Left forelimb (tissue), 1 donor: ENCODE data around the gene MYOG.

Experiments
- DNase-seq: peaks from one replicate; pipeline ENCODE4 v3.0.0-alpha.2; 2018; ENCODE audit warnings: low spot score

MYOG gene

DNA sequence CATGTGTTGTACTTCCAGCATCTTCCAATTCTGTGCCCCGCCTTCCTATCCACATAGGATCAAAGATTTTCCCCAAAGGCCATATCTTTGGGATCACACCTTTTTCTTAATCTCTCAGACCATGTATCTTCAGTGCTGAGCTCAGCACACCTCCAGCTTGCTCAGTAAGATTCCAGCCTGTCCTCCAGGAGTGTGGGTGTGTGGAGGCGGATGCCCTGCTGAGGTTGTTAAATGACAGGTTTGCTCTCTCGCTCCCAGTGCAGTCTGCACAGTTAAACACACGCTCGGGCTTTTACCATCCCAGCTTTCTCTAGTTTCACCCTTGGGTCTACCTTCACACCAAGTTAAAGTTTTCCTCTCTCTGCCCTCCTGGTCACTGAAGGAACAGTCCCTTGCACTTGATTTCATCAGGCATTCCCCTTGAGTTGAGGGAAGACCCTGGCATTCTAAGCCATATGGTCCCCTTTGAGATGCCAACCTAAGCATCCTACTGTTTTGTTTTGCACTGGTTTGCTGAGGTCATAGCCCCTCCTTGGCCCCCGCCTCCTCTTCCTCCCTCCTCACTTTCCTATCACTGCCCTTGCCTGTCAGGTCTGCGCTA is 13.7 kb downstream of the MYOG start:
- DNase-seq: no peak

DNA sequence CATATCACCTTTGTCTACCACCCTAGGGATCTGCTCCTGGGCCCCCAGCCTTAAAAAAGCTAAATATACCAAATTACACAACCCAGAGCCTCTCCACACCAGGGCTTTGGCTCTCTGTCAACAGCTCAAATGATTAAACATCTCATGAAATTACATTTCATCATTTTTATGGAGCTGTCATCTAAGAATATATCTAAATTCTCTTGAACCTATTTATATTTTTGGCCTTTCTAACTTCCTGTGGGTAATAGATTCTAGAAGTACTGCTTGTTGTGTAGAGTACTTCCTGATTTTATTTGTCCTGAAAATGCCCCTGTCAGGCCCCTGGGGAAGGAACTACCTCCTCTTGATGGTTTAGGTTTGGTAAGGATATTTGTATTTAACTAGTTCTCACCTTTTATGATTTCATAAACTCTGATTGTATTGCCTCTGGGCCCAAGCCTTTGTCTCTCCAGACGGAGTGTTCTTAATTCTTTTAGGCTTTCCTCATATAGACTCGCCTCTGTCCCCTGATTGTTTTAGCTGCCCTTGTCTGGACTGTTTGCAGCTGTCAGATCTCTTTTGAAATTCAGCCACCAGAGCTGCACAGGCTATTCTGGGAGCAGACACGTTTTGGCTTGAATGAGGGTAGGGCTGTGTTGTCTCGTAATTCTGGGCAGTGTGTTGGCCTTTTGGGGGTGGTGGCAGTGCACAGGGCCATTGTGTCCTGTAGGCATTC is 16.6 kb downstream of the MYOG start:
- DNase-seq: no peak

DNA sequence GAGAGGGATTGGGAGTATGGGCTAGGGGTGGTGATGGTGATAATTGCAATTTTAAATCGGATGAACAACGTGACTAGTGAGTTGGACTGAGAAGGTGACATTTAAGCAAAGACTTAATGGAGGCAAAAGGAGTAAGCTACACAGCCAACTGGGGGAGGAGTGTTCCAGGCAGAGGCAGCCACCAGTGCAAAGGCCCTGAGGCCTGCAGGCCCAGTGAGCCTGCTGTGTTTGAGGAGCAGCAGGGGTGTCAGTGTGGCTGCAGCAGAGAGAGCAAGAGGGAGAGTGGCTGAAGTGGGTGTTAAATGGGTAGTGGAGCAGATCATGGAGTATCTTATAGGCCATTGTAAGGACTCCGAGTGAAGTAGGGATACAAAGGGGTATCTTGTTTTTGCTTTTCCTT is 18.8 kb downstream of the MYOG start:
- no peak for DNase-seq

DNA sequence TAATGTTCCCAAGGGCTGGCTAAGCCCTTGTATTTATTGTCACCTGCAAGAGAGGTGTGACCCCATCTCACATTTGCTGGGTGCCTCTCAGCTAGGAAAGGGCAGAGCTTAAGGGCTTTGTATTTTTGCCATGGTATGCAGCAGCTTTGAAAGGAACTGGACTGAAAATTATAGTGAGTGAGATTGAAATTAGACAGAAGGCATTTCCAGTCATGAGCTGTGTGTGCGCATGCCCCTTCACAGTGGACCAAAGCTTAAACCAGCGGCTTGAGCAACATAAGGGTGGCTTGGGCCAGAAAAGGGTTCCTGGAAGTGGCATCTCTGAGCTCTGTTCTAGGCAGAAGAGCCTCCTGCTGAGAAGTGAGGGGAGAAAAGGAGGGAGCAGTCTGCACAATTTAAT is 19.8 kb downstream of the MYOG start:
- DNase-seq: no peak

DNA sequence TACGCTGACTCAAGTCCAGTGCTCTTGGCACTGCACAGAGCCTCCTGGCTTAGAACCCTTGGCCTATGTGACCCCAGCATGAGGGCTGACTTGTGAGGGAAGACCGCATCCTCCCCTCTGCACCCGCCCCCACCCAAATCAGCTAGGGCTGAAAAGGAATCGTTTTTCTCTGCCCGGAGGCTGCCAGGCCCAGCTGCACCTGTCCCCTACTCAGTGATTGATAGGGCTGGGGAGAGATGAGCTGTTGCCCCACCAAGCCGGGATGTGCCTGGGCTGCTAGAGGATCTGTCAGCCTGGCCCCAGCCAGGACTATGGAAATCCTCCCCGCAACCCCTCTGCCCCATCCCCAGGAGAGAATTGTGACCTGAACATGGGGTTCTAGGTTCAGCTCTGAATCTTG is 20.6 kb downstream of the MYOG start:
- no peak for DNase-seq

DNA sequence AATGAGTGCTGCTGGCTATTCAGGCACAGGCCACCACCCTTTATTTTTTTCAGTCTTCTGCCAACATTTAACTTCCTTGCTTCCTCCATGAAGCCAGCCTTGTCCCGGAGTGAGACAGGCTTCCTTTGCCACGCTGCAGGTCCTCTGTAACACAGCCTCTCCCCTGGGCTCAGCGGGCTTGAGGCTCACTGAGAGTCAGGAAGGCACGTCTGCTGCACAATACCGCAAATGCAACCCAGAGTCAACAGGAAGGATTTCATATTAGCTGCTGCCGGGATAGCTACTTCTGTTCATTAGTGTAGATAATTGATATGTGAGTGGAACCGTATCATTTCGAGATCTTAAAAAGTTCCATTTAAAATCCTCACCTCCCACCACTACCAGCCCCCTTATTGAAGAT is 22.5 kb downstream of the MYOG start:
- no peak for DNase-seq

DNA sequence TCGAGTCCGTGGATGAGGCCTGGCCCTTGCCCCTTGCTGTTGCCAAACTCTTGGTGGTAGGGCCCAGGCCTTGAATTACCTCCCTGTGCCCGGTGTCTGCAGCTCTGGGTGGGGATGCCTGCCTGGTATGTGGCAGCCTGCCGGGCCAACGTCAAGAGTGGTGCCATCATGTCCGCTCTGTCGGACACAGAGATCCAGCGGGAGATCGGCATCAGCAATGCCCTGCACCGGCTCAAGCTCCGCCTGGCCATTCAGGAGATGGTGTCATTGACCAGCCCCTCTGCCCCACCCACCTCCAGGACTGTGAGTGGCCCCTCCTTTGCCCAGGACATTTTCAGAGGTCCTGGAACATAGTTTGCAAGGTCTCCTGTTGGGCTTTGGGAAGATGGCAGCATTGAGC is 25.7 kb downstream of the MYOG start:
- no peak for DNase-seq

DNA sequence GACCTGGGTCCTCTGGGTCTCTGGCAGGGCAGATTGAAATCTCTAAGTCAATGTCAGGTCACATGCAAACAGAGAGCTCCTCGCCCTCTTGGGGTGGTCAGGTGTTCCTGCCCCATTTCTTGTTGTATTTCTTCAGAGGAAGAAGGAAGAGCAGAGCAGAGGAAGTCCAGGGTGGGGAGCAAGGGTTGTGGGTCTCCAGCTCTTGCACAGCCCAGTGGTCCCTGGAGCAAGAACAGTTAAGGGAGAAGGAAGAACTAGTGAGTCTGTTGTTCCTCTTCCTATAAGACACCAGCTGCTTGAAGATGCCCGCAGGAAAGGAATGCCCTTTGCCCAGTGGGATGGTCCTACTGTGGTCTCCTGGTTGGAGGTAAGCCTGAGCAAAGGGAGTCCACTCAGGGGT is 26.3 kb downstream of the MYOG start:
- no peak for DNase-seq

DNA sequence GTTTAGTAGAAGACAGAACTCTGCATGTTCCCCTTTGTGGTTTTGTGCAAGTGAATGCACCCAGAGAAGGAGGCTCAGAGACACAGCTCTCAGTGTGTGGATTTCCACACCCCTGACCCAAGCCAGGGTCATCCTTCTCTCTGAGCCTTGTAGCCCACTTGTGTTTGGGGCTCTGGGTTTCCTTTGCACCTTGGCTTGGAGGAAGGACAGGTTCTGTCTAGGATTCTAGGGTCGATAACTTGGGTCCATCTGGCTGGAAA is 27.2 kb downstream of the MYOG start:
- no peak for DNase-seq

DNA sequence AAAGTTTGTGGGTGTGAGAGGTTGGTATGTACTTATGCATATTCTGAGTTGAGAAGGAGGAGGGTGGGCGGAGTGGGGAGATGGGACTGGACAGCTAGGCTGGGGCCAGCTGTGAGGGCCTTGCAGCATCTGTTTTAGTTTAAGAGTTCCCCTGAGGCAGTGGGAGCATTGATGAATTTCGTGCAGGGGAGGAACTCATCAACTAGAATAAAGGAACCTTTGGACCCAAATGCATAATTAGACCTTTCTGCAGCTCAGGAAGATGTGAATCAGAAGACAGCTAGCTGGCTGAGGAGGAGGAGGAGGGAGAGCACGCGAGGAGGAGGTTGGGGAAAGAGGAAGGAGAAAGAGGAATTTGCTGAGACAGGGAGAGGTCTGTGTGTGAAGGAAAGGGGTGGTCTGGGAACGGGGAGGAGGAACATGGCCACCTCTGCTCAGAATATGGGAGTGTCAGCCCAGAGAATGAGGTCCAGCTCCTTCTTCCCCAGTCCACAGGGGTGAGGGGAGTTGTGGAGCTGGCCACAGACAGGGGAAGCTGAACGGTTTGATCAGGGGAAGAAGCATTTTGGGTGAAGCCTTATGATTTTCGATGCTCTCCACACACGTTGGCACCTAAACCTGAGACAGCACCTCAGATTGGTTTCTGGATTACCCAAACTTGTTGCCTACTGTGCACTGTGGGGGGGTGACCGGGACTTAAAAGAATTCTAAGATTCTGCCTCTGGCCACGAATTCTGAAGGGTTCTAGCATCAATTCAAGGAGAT is 27.7 kb downstream of the MYOG start:
- no peak for DNase-seq

DNA sequence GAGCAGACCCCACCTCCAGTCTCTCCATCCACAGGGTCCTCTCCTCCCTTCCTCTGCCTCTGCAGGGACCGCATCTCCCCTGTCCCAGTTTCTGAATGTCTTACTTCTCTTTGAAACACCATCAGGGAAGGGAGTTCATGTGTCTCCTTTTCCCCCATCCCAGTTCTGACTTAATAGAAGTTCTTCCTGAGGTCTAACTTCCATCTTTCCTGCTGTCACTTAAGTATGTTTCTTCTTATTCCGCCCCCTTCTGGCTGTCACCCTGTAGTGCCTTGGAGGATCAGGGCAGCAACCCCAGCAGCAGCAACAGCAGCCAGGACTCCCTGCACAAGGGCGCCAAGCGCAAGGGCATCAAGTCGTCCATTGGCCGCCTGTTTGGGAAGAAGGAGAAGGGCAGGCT is 29.3 kb downstream of the MYOG start:
- no peak for DNase-seq

DNA sequence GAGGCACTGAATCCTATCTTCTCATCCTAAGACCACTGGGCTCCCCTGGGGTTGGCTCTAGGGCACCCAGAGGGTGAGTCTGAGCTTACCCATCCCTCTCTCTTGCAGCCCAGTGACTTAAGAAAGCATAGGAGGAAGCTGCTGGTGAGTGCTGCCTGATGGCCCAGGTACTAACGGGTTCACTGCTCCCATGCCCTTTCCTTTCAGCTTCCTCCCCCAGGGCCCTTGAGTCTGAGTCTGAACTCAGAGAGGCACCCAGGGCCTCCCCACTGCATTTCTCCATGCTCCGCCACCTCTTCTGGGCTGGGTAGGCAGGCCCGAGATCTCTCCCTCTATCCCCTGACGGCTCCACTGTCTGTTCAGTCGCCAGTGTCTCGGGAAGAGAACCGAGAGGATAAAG is 29.8 kb downstream of the MYOG start:
- no peak for DNase-seq

DNA sequence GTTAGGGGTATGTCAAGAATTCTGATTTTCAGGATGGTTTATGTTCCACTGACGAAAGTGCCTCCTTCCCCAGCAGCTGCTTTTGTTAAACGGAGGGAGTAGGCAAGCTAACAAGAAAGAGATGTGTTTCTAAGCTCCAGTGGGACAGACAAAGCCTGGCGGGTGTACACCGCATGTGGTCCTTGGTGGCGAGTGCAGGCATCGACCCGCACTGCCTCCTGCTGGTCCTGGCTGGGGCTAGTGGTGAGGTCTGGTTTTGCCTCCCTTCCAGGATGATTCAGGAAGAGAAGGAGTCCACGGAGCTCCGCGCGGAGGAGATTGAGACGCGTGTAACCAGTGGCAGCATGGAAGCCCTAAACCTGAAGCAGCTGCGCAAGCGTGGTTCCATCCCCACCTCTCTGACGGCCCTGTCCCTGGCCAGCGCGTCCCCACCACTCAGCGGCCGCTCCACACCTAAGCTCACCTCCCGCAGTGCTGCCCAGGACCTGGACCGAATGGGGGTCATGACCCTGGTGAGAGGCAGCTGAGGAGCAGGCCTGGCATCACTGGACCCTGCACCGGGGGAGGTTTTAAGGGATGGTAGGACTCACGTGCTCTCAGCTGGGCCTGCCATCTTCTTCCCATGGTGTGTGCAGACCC is 30.5 kb downstream of the MYOG start:
- DNase-seq: no peak

DNA sequence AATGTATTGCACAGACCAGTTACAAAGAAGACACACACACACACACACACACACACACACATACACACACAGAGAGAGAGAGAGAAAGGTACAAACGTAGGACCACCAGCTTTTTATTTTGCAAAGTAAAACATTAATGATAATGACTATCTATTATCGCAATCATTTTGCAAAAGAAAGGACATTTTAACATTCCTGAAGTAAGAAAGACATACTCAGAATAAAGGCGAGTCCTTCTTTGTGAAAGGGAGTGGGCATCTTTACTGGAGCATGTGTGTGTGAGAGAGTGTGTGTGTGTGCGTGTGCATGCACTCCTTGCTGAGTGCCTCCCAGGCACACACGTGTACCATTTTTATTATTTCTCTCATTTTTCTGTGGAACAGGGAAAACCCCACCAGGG is 31.2 kb downstream of the MYOG start:
- no peak for DNase-seq

DNA sequence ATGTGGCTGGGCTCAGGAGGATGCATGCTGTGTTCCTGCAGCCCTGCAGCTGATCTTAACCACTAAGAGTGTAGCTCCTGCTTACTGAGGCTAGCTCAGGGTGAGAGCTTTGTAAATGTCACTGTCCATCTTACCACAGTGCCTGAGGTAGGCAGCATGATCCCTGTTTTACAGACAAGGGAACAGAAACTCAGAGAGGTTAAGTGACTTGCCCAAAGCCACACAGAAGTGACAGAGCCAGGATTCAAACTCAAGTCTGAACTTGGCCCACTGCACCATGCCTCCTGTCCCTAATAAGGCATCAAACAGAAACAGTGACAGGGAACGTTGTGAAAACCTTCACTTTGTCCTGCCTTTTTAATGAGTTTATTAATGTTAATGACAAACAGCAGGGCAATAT is 31.6 kb downstream of the MYOG start:
- DNase-seq: no peak

DNA sequence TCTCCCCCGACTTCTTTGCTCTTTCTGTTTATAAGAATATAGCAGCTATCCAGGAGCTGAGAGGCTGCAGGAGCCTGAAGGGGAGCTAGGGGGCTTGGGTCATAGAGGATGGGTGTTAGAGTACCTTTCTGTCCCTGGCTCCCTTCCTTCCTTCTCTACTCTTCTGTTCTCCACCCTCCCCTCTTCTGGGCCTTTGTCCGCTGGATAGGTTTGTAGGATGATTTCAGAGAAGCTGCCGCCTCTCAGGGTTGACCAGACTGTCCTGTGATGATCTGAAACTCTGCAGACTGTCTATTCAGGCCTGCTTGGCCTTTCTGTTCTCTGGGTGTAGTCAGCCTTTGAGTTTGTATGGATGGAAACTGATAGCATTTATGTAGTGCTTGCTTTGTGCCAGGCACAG is 33.2 kb downstream of the MYOG start:
- DNase-seq: no peak

DNA sequence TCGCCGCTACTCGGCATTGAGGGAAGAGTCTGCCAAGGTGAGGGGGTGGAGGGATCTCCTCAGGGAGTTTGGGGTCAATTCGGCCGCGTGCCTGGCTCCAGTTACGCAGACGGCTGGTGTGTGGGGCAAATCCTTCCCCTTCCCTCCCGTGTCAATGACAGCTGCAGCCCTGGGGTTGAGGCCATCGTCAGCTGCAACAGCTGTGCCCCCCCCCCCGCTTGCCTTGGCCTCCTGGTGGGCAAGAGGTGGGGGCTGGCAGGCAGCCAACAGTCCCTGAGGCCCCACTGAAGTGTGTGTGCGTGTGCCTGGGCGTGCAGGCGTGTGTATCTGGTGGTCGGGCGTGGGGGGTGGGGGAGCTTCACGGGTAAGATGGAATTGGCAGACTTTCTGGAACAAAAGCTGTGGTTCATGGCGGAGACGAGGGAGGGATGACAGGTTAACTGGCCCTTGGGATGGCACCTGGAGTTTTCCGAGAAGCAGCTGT is 33.9 kb downstream of the MYOG start:
- DNase-seq: peak; percentile 80

DNA sequence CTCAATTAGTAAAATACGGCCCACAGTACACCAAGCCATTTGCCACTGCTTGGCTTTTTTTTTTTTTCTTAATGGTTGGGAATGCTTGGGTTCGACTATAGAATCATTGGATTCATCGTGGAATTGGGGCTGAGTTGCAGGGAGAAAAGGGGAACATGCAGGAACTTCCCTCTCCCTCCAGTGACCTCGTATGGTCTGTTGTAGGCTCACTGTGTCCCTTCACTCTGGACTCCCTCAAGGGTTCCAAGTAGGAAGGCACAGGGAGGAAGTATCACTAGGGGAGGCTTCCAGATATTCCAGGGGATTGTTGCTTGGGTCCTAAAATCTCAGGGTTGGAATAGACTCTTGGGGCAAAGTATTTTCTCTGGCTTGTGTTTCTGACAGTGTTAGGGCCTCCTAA is 35.0 kb downstream of the MYOG start:
- DNase-seq: no peak

DNA sequence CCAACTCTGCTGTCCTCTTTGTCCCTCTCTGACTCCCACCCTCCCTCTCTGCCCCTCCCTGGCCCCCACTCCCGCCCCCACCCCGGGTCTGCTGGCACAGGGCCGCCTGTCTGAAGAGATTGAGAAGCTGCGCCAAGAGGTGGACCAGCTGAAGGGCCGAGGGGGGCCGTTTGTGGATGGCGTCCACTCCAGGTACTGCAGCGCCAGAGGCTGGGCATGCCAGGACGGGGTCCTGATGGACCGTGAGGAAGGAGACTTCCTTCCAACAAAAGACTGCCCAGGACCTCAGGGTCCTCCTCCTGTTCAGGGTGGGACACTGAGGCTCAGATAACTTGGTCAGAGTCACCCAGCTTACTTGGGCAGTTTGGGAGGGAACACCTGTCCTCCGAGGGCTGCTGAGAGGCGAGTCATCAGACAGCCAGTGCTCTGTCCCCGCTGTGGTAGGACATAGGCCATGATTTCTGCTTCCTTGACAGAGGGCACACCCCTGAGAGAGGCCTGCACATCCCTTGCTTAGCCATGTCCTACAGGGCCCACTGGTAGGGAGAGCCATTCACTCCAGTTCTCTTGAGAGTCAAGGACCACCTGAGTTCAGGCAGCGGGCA is 36.1 kb downstream of the MYOG start:
- no peak for DNase-seq

DNA sequence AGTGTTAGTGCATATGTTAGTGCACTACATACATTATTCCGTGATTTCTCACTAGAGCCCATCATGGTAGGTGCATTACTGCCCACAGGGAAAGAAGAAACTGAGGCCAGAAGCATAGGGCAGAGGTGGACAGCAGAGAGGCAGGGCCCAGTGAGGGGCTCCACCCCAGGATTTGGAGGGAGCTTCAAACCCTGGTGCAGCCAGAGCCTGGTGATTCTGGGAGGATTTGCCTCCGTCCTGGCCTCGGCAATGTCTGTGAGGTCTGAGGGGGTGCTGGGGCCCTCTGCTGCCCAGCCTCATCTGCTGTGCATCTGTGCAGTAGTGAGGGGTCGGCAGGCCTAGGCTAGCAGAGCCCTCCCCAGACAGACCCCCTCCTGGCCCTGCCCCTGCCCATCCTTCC is 36.7 kb downstream of the MYOG start:
- DNase-seq: no peak

DNA sequence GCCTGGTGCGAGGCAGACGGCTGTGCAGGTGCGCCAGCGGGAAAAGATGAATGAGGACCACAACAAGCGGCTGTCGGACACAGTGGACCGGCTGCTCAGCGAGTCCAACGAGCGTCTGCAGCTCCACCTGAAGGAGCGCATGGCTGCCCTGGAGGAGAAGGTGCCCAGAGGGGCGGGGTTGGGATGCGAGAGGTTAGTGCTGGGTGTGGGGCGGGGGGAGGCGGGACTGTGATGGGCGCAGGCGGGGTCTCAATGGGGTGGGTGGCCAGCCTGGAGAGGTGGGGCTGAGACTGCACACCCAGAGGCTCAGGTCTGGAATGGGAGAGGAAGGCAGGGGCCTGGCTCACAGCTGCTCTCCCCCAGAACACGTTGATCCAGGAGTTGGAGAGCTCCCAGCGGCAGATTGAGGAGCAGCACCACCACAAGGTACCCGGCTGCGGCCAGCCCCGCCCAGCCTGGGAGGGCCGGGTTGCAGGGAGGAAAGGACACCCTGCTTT is 37.2 kb downstream of the MYOG start:
- no peak for DNase-seq

DNA sequence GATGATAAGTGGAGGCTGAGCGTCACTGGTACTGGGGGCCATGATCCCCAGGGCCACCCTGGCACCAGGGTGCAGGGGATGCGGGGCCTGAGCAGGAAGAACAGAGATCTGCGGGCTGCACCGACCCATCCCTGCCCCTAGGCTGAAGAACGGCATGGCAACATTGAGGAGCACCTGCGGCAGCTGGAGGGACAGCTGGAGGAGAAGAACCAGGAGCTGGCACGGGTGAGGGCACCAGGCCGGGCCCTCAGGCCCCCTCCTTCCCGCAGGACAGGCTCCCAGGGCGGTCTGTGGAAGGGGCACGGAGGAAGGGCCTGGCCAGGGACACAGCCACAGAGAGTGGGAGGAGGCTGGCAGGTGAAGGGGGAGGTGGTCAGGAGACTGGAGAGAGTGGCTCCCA is 37.7 kb downstream of the MYOG start:
- no peak for DNase-seq
